HCT116 (cell line): ENCODE results near the gene TMEM100.

Source experiments
- ATF3 ChIP-seq: IDR thresholded peaks from 2 replicates; pipeline ENCODE4 v1.6.1; 2012
- CTCF ChIP-seq, 3 experiments: fragments of 200-600 bp in 1 of 3; sonication (generic) in 1 of 3; IDR thresholded peaks in 2 of 3; conservative IDR thresholded peaks in 1 of 3; 2 replicates each; pipeline ENCODE4 v1.5.1; 2012 to 2017; ENCODE audit warnings: low read depth in 2 of 3, low read length in 2 of 3, antibody characterized with exemption in 1 of 3, borderline replicate concordance in 1 of 3, control low read depth in 1 of 3, mild to moderate bottlenecking in 1 of 3, mixed read lengths in 1 of 3, mixed run types in 1 of 3, moderate library complexity in 1 of 3; ENCODE audit not compliant: insufficient read depth in 1 of 3
- JUND ChIP-seq: IDR thresholded peaks from 2 replicates; pipeline ENCODE4 v1.6.1; 2012
- POLR2A ChIP-seq: IDR thresholded peaks from 2 replicates; pipeline ENCODE4 v1.7.0; 2011; ENCODE audit warnings: borderline replicate concordance; ENCODE audit not compliant: insufficient read depth, insufficient read length; ENCODE audit errors: extremely low read depth
- ZBTB33 ChIP-seq: IDR thresholded peaks from 2 replicates; pipeline ENCODE4 v1.6.1; 2011; ENCODE audit warnings: mild to moderate bottlenecking, low read length, moderate library complexity; ENCODE audit not compliant: insufficient replicate concordance; ENCODE audit errors: extremely low read depth
- ZNF274 ChIP-seq: fragments of 200-500 bp; sonication (Bioruptor generic); IDR thresholded peaks from 2 replicates; pipeline ENCODE4 v1.6.1; 2014; ENCODE audit warnings: mild to moderate bottlenecking, low read depth, low read length, inconsistent platforms
- TF ChIP-seq, protein P1 (sequence below): IDR thresholded peaks from 2 replicates; pipeline ENCODE4 v1.6.1; 2012

GRCh38 chr17:55735731-55736405 is 13.2 kb upstream of the TMEM100 start:
- TF ChIP-seq CTCF (IDR thresholded peaks at IDR 0.05 in 2 of 3, conservative IDR thresholded peaks at IDR 0.05 in 1 of 3; ENCODE audit: borderline replicate concordance in 1 of 3, insufficient read depth in 1 of 3, low read depth in 2 of 3, low read length in 2 of 3) (peak; percentile 62 to 97 (median 80); a peak in 5 of 6 replicates), ZBTB33 (no peak), POLR2A (no peak), ATF3 (no peak), ZNF274 (no peak), JUND (no peak)
- TF ChIP-seq, protein P1, sequence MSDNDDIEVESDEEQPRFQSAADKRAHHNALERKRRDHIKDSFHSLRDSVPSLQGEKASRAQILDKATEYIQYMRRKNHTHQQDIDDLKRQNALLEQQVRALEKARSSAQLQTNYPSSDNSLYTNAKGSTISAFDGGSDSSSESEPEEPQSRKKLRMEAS = no peak
